Ramos (cell line): ENCODE measurements around the gene PRR20G.

ENCODE experiments used
- in situ Hi-C: fragments of 300-500 bp; cut with MboI; formaldehyde crosslinking; loops from one replicate; pipeline ENCODE4 v1.14.3; 2022; ENCODE audit warnings: low sequenced_read_pairs; ENCODE audit not compliant: unreplicated experiment

PRR20G gene

GRCh38 chr3:127237835-127238234 lies 50.0 kb downstream of the PRR20G start:
- in situ Hi-C loops, result no loop called here

- in situ Hi-C loops, result no loop called here
Observed at GRCh38 chr3:127235706-127236105, 52.1 kb downstream of the PRR20G start.

GRCh38 chr3:127234778-127235177 lies 53.1 kb downstream of the PRR20G start:
- in situ Hi-C loops, result no loop called here
